RWPE2 (cell line): Measurements from ENCODE around the gene SATB2.

Experiments
- ATAC-seq: fragments of 200-7000 bp; cut with Tn5 transposase; 3 replicates; pipeline ENCODE4 v1.9.1; 2021; ENCODE audit warnings: low read depth
- DNase-seq: peaks from one replicate; pipeline ENCODE4 v3.0.0-alpha.2; 2020; ENCODE audit warnings: low spot score
- H3K27ac ChIP-seq: fragments of 450-650 bp; 2 replicates; pipeline ENCODE4 v1.5.1; 2017; ENCODE audit warnings: mild to moderate bottlenecking; ENCODE audit not compliant: poor library complexity, severe bottlenecking
- H3K27me3 ChIP-seq: fragments of 250-450 bp; sonication (Bioruptor Pico); 2 replicates; pipeline ENCODE4 v1.5.1; 2021; ENCODE audit warnings: mild to moderate bottlenecking, moderate library complexity; ENCODE audit not compliant: insufficient read depth, poor library complexity, severe bottlenecking
- H3K36me3 ChIP-seq: fragments of 250-450 bp; sonication (Bioruptor Pico); 2 replicates; pipeline ENCODE4 v1.5.1; 2020; ENCODE audit warnings: low read depth, mild to moderate bottlenecking, moderate library complexity
- H3K4me1 ChIP-seq: fragments of 250-450 bp; sonication (Bioruptor Pico); 2 replicates; pipeline ENCODE4 v1.5.1; 2021; ENCODE audit warnings: mild to moderate bottlenecking, moderate library complexity; ENCODE audit not compliant: insufficient read depth, poor library complexity, severe bottlenecking
- H3K4me3 ChIP-seq: fragments of 250-450 bp; sonication (Bioruptor Pico); 2 replicates; pipeline ENCODE4 v1.5.1; 2021; ENCODE audit warnings: mild to moderate bottlenecking, moderate library complexity; ENCODE audit not compliant: severe bottlenecking
- H3K9me3 ChIP-seq: fragments of 250-450 bp; sonication (Bioruptor Pico); 2 replicates; pipeline ENCODE4 v1.5.1; 2021; ENCODE audit warnings: mild to moderate bottlenecking, moderate library complexity; ENCODE audit not compliant: severe bottlenecking
- TF ChIP-seq, protein P1 (sequence below): fragments of 450-650 bp; IDR thresholded peaks from one replicate; pipeline ENCODE4 v1.5.1; 2017; ENCODE audit warnings: mild to moderate bottlenecking, moderate library complexity; ENCODE audit not compliant: poor library complexity, severe bottlenecking

SATB2 gene

DNA sequence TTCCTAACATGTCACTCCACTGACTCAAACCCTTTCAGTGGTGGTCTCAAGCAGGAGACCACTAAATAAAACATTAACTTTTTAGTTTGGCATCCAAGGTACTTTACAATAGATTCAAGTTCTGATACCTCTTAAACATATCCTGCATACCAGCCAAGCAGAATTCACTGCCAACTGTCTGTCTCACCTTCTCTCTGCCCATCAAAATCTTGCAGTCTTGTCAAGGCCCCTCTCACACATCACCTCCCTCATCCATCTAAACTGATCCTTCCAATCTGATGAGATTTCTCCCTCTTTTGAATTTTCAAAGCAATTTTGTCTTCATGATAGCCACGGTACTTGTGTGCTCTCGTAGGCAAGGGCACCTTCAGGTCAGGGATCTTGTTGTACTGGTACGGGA, 43.7 kb downstream of the SATB2 start:
- H3K36me3 ChIP-seq, result peaks cover 14% of the 10 kb centered on the region; the same call in 1 of the 2 replicates

DNA sequence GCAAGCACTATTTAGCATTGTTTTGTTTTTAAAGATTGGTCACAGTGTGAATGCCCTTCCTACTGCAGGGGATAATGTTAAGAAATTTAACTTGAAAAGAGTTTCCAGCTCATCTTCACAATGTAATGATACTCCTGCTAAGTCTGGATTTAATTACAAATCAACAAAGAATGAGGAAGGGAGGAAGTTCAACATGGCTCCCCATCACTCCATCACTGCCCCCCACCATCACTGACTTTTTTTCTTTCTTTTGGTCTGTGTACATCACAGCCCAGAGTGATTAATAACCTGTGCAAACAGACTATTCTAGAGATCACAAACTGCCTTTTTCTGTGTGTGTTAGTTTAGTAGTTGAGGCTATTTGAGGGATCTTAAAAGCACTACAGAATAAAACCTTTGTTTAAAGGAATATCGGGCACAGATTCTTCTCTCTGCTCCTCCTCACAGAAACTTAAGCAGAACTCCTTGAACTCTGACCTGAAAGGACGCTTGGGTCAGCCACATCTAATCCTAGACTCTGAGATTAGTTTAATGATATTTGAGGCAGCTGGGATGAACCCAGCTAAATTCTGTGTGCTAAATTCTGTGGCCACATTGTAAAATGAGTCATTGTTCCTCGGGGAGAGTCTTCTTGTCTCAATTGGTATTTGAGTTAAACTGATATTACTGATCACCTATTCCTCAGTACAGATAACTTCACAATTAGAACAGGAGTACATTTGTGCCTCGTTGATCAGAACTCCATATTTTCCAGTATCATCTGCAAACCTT, 47.8 kb downstream of the SATB2 start:
- no peak for ATAC-seq
- no peak overlapping the region for H3K4me3 ChIP-seq
- no peak overlapping the region for H3K27ac ChIP-seq
- peaks cover 11% of the 10 kb centered on the region for H3K4me1 ChIP-seq
- TF ChIP-seq, protein P1, sequence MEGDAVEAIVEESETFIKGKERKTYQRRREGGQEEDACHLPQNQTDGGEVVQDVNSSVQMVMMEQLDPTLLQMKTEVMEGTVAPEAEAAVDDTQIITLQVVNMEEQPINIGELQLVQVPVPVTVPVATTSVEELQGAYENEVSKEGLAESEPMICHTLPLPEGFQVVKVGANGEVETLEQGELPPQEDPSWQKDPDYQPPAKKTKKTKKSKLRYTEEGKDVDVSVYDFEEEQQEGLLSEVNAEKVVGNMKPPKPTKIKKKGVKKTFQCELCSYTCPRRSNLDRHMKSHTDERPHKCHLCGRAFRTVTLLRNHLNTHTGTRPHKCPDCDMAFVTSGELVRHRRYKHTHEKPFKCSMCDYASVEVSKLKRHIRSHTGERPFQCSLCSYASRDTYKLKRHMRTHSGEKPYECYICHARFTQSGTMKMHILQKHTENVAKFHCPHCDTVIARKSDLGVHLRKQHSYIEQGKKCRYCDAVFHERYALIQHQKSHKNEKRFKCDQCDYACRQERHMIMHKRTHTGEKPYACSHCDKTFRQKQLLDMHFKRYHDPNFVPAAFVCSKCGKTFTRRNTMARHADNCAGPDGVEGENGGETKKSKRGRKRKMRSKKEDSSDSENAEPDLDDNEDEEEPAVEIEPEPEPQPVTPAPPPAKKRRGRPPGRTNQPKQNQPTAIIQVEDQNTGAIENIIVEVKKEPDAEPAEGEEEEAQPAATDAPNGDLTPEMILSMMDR, result no peak
- H3K9me3 ChIP-seq, result no peaks in the 10 kb centered on the region
- DNase-seq, result no peak
- no peaks in the 10 kb centered on the region for H3K27me3 ChIP-seq
- H3K36me3 ChIP-seq, result peaks cover 13% of the 10 kb centered on the region; the same call in 1 of the 2 replicates

More for the DNA sequence above, 43.7 kb downstream of the SATB2 start:
- H3K4me3 ChIP-seq, result no peak overlapping the region
- peaks cover 7% of the 10 kb centered on the region for H3K4me1 ChIP-seq
- DNase-seq, result no peak
- no peaks in the 10 kb centered on the region for H3K27me3 ChIP-seq
- no peaks in the 10 kb centered on the region for H3K9me3 ChIP-seq
- ATAC-seq, result no peak
- H3K27ac ChIP-seq, result no peak overlapping the region
- TF ChIP-seq, protein P1, result no peak

DNA sequence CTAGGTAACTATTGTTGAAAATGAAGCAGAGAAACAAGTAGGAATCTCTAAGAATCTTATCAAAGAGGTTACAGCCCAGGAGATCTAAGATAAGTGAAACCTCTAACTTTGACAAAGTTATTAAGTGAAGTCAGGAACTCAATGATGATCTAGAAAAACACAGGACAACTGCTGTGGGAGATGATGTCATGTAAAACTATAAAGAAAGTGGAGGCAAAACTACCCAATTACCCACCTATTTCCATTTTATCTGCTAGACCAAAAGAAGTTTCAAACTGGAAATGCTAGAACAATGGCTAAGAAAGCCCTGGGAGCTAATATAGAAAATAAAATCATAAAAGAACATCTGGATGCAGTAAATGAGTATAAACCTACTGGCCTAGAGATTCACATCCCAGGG, 50.3 kb downstream of the SATB2 start:
- DNase-seq (no peak), ATAC-seq (no peak)
- peaks cover 16% of the 10 kb centered on the region for H3K4me1 ChIP-seq
- H3K4me3 ChIP-seq, result no peak overlapping the region
- H3K27me3 ChIP-seq, result no peaks in the 10 kb centered on the region
- H3K9me3 ChIP-seq, result no peaks in the 10 kb centered on the region
- peaks cover 13% of the 10 kb centered on the region; the same call in 1 of the 2 replicates for H3K36me3 ChIP-seq
- TF ChIP-seq, protein P1, result no peak
- no peak overlapping the region for H3K27ac ChIP-seq

DNA sequence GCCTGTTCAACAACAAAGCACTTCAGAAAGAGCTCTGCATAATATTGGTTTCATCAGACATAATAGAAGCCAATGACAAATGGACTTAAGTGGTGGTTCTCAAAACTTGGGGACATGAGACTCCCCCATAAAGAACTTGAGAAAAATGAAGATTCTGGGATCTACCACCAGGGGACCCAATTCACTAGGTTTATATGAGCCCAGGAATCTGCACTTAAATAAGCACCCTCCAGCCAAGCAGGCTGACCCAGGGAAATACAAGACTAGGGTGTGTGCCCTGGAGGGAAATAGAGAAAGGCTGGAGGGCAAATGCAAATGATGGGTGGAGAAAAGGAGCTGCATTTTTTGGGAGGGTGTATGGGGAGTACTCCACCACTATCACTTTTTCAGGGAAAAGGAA, 52.5 kb downstream of the SATB2 start:
- TF ChIP-seq, protein P1, result peak; percentile 7
- H3K4me3 ChIP-seq, result no peak overlapping the region
- DNase-seq, result no peak
- H3K36me3 ChIP-seq, result peaks cover 14% of the 10 kb centered on the region; the same call in 1 of the 2 replicates
- no peak overlapping the region for H3K27ac ChIP-seq
- no peak for ATAC-seq
- H3K9me3 ChIP-seq, result no peaks in the 10 kb centered on the region
- H3K27me3 ChIP-seq, result no peaks in the 10 kb centered on the region
- H3K4me1 ChIP-seq, result peaks cover 12% of the 10 kb centered on the region

DNA sequence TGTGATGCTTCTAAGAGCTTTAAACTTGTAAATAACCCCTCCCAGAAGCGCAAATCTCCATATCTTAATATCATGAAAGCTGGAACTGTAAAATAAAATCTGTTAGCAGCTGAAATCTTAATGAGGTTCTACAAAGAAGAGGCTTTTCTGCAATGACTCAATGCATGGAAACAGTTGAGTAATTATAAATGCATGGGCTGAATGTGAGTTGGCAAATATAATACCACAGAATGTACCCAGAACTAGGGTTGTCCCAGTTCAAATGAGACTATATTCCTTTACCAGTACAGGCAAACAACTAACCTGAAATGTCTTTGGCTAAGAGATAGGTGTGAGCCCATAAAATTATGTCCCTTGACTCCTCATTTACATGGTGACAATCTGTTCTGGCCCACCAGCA, 52.9 kb downstream of the SATB2 start:
- H3K27ac ChIP-seq, result no peak overlapping the region
- H3K36me3 ChIP-seq, result peaks cover 10% of the 10 kb centered on the region; the same call in 1 of the 2 replicates
- peaks cover 9% of the 10 kb centered on the region for H3K4me1 ChIP-seq
- ATAC-seq (peak; percentile 73), DNase-seq (no peak)
- TF ChIP-seq, protein P1, result no peak
- H3K4me3 ChIP-seq, result no peak overlapping the region
- no peaks in the 10 kb centered on the region for H3K9me3 ChIP-seq
- no peaks in the 10 kb centered on the region for H3K27me3 ChIP-seq
